Duodenal mucosa (tissue), 2 donors: ENCODE results near the gene TENT5C.

Experiments
- H3K27ac ChIP-seq: one replicate; pipeline ENCODE4 v1.7.0; 2013; ENCODE audit warnings: low read depth, low read length
- H3K27me3 ChIP-seq, 2 donors: one replicate each; pipeline ENCODE4 v1.7.0; 2013; ENCODE audit warnings: low read length in 2 of 2, control low read depth in 1 of 2; ENCODE audit not compliant: insufficient read depth in 2 of 2, control insufficient read depth in 1 of 2
- H3K36me3 ChIP-seq, 2 donors: one replicate each; pipeline ENCODE4 v1.7.0; 2013; ENCODE audit warnings: low read length in 2 of 2, control low read depth in 1 of 2; ENCODE audit not compliant: insufficient read depth in 2 of 2, control insufficient read depth in 1 of 2
- H3K4me1 ChIP-seq, 2 donors: one replicate each; pipeline ENCODE4 v1.7.0; 2013; ENCODE audit warnings: low read length in 2 of 2, control low read depth in 1 of 2; ENCODE audit not compliant: insufficient read depth in 2 of 2, control insufficient read depth in 1 of 2
- H3K4me3 ChIP-seq, 2 donors: one replicate each; pipeline ENCODE4 v1.7.0; 2013; ENCODE audit warnings: low read length in 2 of 2, low read depth in 1 of 2
- H3K9ac ChIP-seq, 2 donors: one replicate each; pipeline ENCODE4 v1.7.0; 2013; ENCODE audit warnings: low read length in 2 of 2, low read depth in 1 of 2
- H3K9me3 ChIP-seq, 2 donors: one replicate each; pipeline ENCODE4 v1.7.0; 2013; ENCODE audit warnings: low read length in 2 of 2, control low read depth in 1 of 2; ENCODE audit not compliant: control insufficient read depth in 1 of 2

Gene TENT5C

DNA sequence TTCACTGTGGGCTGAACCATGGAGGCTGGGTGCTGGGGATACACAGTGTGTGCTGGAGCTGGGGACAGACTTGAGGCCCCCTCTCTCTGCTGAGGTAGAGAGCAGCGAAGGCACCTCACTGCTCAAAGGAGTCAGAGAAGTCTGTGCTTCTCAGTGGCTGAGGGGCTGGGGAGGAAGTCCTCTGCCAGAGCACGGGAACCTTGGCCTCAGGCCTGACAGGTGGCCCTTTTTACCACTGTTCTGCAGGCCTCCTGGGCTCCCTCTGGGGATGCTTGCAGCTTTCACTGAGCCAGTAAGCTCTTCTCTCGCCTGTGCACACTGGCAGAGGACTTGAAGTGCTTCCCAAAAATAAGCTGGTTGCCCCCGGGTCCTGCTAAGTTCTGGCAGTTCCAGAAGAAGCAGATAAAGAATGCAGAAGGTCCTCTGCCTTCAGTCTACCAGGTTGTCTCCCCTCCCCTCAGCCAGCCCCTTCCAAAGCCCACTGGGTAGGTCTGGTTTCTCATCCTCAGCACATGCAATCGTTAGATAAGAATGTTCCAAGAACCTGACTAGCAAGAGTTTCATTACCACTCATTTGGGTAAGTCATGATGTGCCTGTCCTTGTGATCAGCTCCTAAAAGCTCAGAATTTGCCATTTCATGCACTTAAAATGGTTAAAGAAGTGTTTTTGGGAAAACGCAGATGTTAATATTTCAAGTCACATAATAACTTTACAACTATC lies 53.9 kb downstream of the TENT5C start:
- Histone ChIP-seq H3K36me3 (no peaks in the 10 kb centered on the region), H3K9me3 (no peaks in the 10 kb centered on the region), H3K4me3 (no peak overlapping the region), H3K4me1 (peaks cover 37 to 48% of the 10 kb centered on the region in 2 donors), H3K27me3 (no peaks in the 10 kb centered on the region), H3K27ac (no peak overlapping the region), H3K9ac (peak overlapping the region in 1 of 2 donors; percentile 11)

DNA sequence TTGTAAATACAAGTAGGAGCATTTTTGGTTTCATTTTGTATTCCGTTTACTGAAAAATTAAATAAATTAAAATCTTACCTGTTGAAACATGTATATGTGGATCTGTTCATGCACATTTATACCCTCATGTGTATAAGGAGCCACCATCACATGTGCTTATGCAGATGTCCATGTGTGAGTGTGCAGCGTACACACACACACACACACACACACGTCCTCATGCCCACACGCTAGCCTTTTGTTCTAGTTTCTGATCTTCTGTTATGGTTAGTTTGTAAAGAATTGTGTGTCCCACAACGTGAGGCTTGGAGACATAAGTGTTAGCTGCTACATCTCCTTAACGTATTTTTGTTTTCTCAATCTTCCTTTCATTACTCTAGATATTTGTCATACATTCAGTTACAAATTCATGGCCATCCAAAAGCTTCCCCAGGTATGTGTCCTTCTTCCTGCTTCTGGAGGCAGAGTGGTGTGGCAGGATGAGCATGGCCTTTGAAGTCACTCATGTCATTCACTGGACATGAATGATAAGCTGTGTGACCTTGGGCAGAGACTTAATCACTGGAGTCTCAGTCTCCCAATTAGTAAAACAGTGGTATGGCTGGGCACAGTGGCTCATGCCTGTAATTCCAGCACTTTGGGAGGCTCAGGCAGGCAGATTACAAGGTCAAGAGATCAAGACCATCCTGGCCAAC lies 54.6 kb downstream of the TENT5C start:
- Histone ChIP-seq H3K4me3 (no peak overlapping the region), H3K36me3 (no peaks in the 10 kb centered on the region)

DNA sequence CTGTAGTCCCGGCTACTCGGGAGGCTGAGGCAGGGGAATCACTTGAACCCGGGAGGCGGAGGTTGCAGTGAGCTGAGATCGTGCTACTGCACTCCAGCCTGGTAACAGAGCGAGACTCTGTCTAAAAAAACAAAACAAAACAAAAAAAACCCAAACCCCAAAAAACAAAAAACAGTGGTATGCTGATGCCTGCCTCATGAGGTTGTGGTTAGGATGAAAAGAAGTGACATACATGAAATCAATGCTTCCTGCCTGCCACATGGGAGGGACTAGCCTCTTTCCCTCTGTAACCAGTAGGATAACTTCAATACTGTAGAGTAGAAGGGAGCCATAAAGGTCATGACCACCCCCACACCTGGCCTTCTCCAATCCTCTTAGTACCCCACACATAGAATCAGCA lies 55.2 kb downstream of the TENT5C start:
- Histone ChIP-seq H3K9ac (no peak overlapping the region), H3K4me1 (peaks cover 26 to 35% of the 10 kb centered on the region in 2 donors), H3K9me3 (no peaks in the 10 kb centered on the region), H3K27ac (no peak overlapping the region), H3K4me3 (no peak overlapping the region), H3K27me3 (no peaks in the 10 kb centered on the region), H3K36me3 (no peaks in the 10 kb centered on the region)

More for the DNA sequence above, 54.6 kb downstream of the TENT5C start:
- Histone ChIP-seq H3K27me3 (no peaks in the 10 kb centered on the region), H3K9me3 (no peaks in the 10 kb centered on the region), H3K4me1 (peaks cover 30 to 41% of the 10 kb centered on the region in 2 donors), H3K9ac (peak overlapping the region in 1 of 2 donors; percentile 9), H3K27ac (no peak overlapping the region)

DNA sequence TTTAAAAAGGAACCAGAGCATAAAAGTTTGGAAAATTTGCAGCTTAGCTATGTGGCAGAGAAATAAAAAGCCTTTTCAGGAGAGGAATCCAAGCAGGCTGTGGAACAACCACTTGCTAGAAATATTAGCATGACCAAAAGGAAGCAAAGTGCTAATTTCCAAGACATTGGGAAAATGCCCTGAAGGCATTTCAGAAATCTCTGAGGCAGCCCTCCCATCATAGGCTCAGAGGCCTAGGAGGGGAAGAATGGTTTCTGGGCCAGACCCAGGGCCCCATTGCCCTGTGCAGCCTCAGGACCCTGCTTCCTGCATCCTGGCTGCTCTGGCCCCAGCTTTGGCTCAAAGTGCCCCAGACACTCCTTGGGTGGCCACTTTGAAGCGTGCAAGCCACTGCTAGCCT lies 56.8 kb downstream of the TENT5C start:
- Histone ChIP-seq H3K36me3 (no peaks in the 10 kb centered on the region), H3K27me3 (no peaks in the 10 kb centered on the region), H3K27ac (no peak overlapping the region), H3K9me3 (no peaks in the 10 kb centered on the region), H3K9ac (no peak overlapping the region), H3K4me1 (peaks cover 16 to 35% of the 10 kb centered on the region in 2 donors), H3K4me3 (no peak overlapping the region)

DNA sequence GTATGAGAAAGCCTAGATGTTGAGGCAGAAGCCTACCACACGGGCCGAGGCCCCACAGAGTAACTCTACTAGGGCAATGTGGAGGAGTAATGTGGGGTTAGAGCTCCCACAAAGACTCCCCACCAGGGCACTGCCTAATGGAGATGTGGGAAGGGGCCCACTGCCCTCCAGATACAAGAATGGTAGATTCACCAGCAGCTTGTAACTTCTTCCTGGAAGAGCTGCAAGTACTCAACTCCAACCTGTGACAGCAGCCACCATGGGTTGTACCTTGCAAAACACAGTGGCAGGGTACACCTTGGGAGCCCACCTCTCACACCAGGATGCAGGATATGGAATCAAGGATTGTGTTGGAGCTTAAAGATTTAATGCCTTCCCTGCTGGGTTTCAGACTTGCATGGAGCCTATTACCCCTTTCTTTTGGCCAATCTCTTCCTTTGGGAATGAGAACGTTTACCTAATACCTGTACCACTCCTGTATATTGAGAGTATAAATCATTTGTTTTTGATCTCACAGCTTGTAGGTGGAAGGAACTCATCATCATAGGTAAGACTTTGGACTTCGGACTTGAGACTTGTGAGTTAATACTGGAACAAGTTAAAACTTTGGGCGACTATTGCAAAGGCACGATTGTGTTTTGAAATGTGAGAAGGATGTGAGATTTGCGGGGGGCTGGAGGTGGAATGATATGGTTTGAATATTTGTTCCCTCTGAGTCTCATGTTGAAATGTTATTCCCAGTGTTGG lies 57.5 kb downstream of the TENT5C start:
- H3K27ac ChIP-seq = peak overlapping the region; percentile 22

DNA sequence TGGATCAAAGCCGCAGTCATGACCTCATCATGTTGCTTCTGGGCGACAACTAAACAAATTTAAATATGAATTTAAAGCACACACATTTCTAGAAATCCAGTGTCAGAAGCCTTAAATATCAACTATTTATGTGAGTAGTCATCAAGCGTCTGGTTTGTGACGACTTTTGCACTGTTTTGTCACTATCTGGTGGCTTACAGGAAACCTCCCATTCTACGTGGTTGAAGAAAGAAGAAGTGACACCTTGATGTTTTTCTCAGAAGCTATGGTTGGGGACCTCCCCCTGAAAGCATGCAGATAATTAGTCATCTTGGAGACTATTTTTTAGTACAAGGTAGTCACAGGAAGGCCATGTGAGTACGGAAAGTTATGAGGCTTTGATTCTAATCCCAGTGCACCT lies 58.5 kb downstream of the TENT5C start:
- H3K9ac ChIP-seq = no peak overlapping the region
- H3K4me1 ChIP-seq = peaks cover 13 to 27% of the 10 kb centered on the region in 2 donors
- no peaks in the 10 kb centered on the region for H3K36me3 ChIP-seq
- no peak overlapping the region for H3K4me3 ChIP-seq
- no peaks in the 10 kb centered on the region for H3K27me3 ChIP-seq
- no peaks in the 10 kb centered on the region for H3K9me3 ChIP-seq
- no peak overlapping the region for H3K27ac ChIP-seq

More for the DNA sequence above, 57.5 kb downstream of the TENT5C start:
- Histone ChIP-seq H3K4me3 (no peak overlapping the region), H3K36me3 (no peaks in the 10 kb centered on the region), H3K9me3 (no peaks in the 10 kb centered on the region), H3K9ac (no peak overlapping the region), H3K27me3 (no peaks in the 10 kb centered on the region), H3K4me1 (peaks cover 16 to 31% of the 10 kb centered on the region in 2 donors)

DNA sequence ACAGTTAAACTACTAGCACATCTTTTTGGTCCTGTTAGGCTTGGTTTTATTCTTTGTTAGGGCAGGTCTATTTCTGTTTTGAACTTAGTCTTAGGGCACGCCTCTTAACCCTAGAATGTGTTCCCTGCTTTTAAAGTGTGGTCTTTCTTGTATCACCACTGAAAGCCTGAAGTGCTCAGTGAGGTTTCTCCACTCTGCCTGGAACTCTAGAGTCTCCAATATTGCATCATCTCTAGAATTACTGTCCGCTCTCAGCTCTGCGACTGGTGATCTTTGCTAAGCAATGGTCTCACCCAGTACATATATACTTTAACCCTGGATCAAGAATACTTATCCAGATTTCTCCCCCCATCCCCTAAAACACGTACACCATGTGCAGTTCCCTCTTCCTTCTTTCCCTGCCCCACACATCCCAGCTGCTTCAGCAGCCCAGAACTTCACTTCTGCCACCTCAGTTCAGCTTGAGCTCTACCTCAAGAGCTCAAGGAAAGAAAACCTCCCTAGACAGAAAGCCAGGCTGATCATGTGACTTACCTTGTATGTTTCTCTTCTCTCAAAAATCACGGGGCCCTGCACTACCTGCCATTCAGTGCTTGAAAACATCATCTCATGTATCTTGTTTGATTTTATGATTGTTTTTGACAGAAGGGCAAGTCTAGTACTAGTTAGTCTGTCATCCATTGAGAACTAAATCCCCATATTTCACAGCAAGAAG lies 59.9 kb downstream of the TENT5C start:
- Histone ChIP-seq H3K27ac (no peak overlapping the region), H3K27me3 (no peaks in the 10 kb centered on the region), H3K4me1 (peaks cover 13 to 15% of the 10 kb centered on the region in 2 donors), H3K9me3 (no peaks in the 10 kb centered on the region), H3K9ac (no peak overlapping the region), H3K36me3 (no peaks in the 10 kb centered on the region), H3K4me3 (no peak overlapping the region)

DNA sequence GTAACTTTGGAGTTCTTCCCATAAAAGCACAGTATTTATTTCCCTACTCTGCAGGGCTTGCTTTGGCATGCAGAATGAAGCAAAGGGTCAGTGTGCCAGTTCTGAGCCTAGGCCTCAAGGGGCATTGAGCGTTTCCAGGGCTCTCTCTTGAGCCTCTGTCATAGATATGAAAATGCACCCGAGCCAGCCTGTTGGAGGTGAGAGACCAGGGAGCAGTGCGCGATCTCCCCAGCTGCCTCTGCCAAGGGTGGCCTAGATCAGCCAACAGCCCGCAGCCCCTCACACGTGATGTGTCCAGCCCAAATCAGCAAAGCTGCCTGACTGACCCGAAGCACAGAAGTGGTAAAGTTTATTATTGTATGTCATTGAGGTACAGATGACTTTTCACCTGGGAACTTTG lies 63.7 kb downstream of the TENT5C start:
- Histone ChIP-seq H3K27ac (no peak overlapping the region), H3K4me1 (peaks cover 3 to 7% of the 10 kb centered on the region in 2 donors), H3K9ac (no peak overlapping the region)

DNA sequence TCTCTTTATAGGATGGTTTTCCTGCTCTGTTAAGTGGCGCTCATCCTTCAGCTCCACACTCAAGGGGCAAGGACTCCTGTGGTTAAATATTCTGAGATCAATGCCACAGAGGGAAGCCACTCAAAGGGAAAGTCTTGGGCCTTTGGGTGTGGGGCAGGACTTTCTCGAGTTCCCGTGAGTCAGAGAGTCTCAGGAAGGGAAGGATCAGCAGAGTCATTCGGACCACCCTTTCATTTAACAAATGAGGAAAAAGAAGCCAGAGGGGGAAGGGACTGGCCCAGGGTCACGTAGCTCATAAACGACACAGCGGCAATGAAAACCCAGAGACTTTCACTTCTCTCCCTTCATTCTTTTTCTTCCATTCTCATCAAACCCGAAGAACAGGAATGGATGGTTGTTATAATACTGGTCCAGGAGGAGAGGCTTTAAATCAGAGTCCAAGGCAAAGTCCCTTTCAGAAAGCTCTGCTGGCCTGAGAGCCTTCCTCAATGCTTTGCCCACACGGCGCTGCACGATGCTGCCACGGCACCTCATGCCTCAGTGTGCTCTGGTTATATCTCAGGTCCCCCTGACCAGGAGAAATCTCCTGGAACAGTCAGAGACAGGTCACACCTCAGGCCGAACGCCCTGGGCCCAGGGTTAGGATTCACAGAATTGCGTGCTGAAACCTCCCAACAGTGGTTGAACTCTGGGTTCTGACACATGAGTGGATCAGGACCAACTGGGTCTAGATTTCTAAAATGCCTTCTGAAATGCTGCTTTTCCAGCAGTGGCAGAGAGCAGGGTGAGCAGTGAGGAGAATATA lies 65.3 kb downstream of the TENT5C start:
- H3K36me3 ChIP-seq = no peaks in the 10 kb centered on the region
- peaks cover 8 to 9% of the 10 kb centered on the region in 2 donors for H3K4me1 ChIP-seq
- no peak overlapping the region for H3K4me3 ChIP-seq
- H3K9me3 ChIP-seq = no peaks in the 10 kb centered on the region
- no peaks in the 10 kb centered on the region for H3K27me3 ChIP-seq
- H3K9ac ChIP-seq = no peak overlapping the region
- H3K27ac ChIP-seq = no peak overlapping the region

More for the DNA sequence above, 63.7 kb downstream of the TENT5C start:
- H3K36me3 ChIP-seq = no peaks in the 10 kb centered on the region
- no peak overlapping the region for H3K4me3 ChIP-seq
- no peaks in the 10 kb centered on the region for H3K27me3 ChIP-seq
- H3K9me3 ChIP-seq = no peaks in the 10 kb centered on the region
